Muscle of leg (tissue), 11 donors: ENCODE measurements around the gene IP6K3. TPM values are rescaled to one million over a fixed set of nuclear protein-coding genes. Genes with fewer than 3 reads are reported as not detected.

Source experiments
- DNase-seq: peaks from one replicate; pipeline ENCODE4 v3.0.0; 2013
- H3K27ac ChIP-seq: one replicate; pipeline ENCODE4 v1.5.1; 2013; ENCODE audit warnings: mild to moderate bottlenecking, low read length, control low read depth
- H3K27me3 ChIP-seq: one replicate; pipeline ENCODE4 v1.6.1; 2013; ENCODE audit warnings: low read length; ENCODE audit not compliant: control insufficient read depth, insufficient read depth
- H3K36me3 ChIP-seq: one replicate; pipeline ENCODE4 v1.6.1; 2013; ENCODE audit warnings: low read length; ENCODE audit not compliant: control insufficient read depth, insufficient read depth
- H3K4me1 ChIP-seq: one replicate; pipeline ENCODE4 v1.6.1; 2013; ENCODE audit warnings: low read length; ENCODE audit not compliant: control insufficient read depth, insufficient read depth
- H3K4me3 ChIP-seq: one replicate; pipeline ENCODE4 v1.5.1; 2013; ENCODE audit warnings: low read length, control low read depth
- H3K9me3 ChIP-seq: replicated peaks from 2 replicates; pipeline ENCODE4 v1.6.1; 2013; ENCODE audit warnings: low read depth, low read length; ENCODE audit not compliant: control insufficient read depth
- WGBS: methylation state at CpG from one replicate; pipeline ENCODE4 v1.1.5; 2013; ENCODE audit warnings: missing lambda C conversion rate; ENCODE audit not compliant: insufficient coverage; 5-methylcytosine and 5-hydroxymethylcytosine counted together
- polyA plus RNA-seq, 8 donors: library from polyadenylated mRNA; unstranded; fragments of 120-200 nt; gene quantifications; one replicate each; pipeline versions ENCODE4 v1.2.1 to v1.2.3, GENCODE V29; 2013; ENCODE audit warnings: inconsistent platforms in 1 of 8, low replicate concordance in 1 of 8; ENCODE audit not compliant: insufficient read length in 8 of 8, insufficient read depth in 1 of 8
- total RNA-seq: library from RNA; stranded (reverse); fragments of 120-200 nt; gene quantifications from one replicate; pipeline ENCODE4 v1.2.4, GENCODE V29; 2013

Gene IP6K3
- total and polyA plus RNA-seq, 9 donors, result 14.2 to 28.1 (median 22.4) TPM

DNA sequence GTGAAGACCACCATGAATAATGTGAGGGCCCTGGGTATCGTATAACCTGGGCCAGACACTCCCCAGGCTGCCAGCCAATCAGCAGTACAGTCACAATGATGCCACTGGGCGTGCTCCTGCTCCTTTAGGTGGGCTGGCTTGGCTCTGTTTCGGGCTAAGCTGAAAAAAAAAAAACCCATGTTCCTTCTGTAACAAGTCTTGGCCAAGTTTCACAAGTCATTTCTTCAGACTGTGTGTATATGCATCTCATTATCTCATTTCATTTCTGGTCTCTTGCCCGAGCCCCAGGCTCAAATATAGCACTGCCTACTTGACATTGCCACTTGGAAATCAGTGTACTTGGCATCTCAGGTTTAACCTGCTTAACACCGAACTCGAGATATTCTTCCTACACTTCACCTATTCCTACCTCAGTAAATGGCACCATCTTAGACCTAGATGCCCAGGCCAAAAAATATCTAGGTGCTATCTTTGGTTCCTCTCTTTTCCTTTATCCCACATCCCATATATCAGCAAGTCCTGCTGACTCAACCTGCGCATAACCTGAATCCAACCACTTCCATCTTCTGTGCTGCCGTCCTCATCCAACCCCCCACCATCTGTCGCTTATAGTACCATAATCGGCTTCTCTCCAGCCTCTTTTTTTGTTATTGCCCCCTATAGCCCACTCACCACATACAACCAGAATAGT is 37.0 kb downstream of the IP6K3 start:
- Histone ChIP-seq H3K27ac (no peak overlapping the region), H3K4me3 (no peak overlapping the region)

DNA sequence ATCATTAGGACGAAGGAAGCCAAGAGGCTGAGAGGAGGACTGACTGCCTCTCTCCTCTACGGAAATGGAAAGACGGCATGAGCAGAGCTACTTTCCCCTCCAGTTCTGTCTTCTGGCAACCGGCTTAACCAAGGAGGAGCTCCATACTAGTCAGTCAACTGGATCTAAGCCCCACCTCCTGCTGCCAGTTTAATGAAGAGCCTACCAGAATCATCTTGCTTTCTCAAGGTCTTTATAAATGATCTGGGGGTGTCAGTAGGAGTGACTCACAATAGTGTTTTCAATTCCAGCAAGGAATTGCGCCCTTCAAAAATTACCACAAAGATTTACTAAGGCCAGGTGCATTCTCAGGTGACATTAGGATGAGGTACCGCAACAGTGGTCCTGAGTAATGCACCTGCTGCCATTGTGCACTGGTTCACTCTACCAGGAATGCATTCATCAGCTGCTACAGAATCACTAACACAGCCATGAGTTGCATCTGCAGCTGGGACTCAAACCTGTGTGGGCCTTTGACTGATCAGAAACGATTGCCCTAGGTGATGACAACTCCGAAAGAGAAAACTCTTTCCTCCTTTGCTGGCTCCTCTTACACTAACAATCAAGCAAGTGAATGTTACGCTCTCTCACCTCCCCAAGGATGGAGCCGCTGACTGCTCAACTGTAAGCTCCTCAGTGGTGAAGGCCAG is 38.0 kb downstream of the IP6K3 start:
- no peak for DNase-seq
- H3K27ac ChIP-seq, result no peak overlapping the region
- WGBS, result 92% methylated on average over 8 of the region's 10 CpGs
- H3K4me1 ChIP-seq, result peaks cover 18% of the 10 kb centered on the region
- no peaks in the 10 kb centered on the region for H3K27me3 ChIP-seq
- no peak overlapping the region for H3K4me3 ChIP-seq
- peaks cover 44% of the 10 kb centered on the region for H3K36me3 ChIP-seq
- H3K9me3 ChIP-seq, result no peaks in the 10 kb centered on the region

More for the DNA sequence above, 37.0 kb downstream of the IP6K3 start:
- Histone ChIP-seq H3K9me3 (no peaks in the 10 kb centered on the region), H3K27me3 (no peaks in the 10 kb centered on the region), H3K36me3 (peaks cover 34% of the 10 kb centered on the region), H3K4me1 (peaks cover 18% of the 10 kb centered on the region)
- 84% methylated on average over 10 of the region's 10 CpGs for WGBS
- DNase-seq, result no peak

GRCh38 chr6:33707771-33708170 is 38.9 kb downstream of the IP6K3 start:
- H3K4me3 ChIP-seq, result no peak overlapping the region
- H3K9me3 ChIP-seq, result no peaks in the 10 kb centered on the region
- H3K27me3 ChIP-seq, result no peaks in the 10 kb centered on the region
- no peak for DNase-seq
- peaks cover 18% of the 10 kb centered on the region for H3K4me1 ChIP-seq
- peaks cover 45% of the 10 kb centered on the region for H3K36me3 ChIP-seq
- no CpG with 5 or more reads among the region's 5 CpGs for WGBS
- no peak overlapping the region for H3K27ac ChIP-seq

GRCh38 chr6:33705955-33706725 is 40.6 kb downstream of the IP6K3 start:
- no peak overlapping the region for H3K27ac ChIP-seq
- H3K9me3 ChIP-seq, result no peaks in the 10 kb centered on the region
- 85% methylated on average over 10 of the region's 16 CpGs for WGBS

GRCh38 chr6:33705268-33705885 is 41.3 kb downstream of the IP6K3 start:
- H3K4me3 ChIP-seq, result no peak overlapping the region
- peaks cover 56% of the 10 kb centered on the region for H3K36me3 ChIP-seq
- no peaks in the 10 kb centered on the region for H3K9me3 ChIP-seq
- no peaks in the 10 kb centered on the region for H3K27me3 ChIP-seq
- no peak overlapping the region for H3K27ac ChIP-seq
- H3K4me1 ChIP-seq, result peaks cover 5% of the 10 kb centered on the region
- DNase-seq, result no peak
- 80% methylated on average over 1 of the region's 9 CpGs for WGBS

More at GRCh38 chr6:33705955-33706725, 40.6 kb downstream of the IP6K3 start:
- H3K4me3 ChIP-seq, result no peak overlapping the region
- peaks cover 51% of the 10 kb centered on the region for H3K36me3 ChIP-seq
- no peaks in the 10 kb centered on the region for H3K27me3 ChIP-seq
- peaks cover 12% of the 10 kb centered on the region for H3K4me1 ChIP-seq
- DNase-seq, result no peak

- peaks cover 57% of the 10 kb centered on the region for H3K36me3 ChIP-seq
- 88% methylated on average over 9 of the region's 11 CpGs for WGBS
- H3K27ac ChIP-seq, result no peak overlapping the region
- DNase-seq, result no peak
- no peaks in the 10 kb centered on the region for H3K9me3 ChIP-seq
- H3K4me1 ChIP-seq, result peaks cover 2% of the 10 kb centered on the region
- no peaks in the 10 kb centered on the region for H3K27me3 ChIP-seq
- H3K4me3 ChIP-seq, result no peak overlapping the region
Observed at GRCh38 chr6:33704215-33705066, 42.3 kb downstream of the IP6K3 start.

DNA sequence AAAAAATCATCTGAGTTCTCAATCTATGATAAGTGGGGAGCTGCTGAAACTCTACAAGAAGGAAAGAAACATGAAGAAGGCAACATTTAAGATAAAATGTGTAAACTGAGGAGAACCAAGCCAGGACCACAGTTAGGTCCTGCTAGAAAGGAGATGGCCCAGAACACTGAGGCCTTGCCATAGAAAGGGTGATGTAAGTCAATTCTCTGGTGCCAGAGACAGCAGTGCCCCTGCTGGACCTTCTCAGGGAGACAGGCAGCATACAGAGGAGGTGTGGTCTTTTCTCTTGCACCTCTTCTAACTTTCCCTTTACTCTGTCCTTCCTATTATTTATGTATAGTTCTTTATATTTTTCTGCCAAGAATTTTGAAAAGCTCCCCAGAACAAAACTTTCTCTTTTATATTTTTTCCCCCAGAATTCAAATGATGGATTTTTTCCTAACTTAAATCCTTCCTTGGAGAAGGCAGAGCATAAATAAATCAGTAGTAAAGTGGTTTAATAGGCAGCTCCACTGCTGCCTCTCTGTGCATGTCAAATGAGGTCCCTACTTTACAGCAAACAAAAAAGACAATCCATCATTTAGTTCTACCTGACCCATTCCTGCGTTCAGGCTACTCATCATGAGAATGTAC is 44.2 kb downstream of the IP6K3 start:
- Histone ChIP-seq H3K27me3 (no peaks in the 10 kb centered on the region), H3K27ac (no peak overlapping the region), H3K4me3 (no peak overlapping the region), H3K36me3 (peaks cover 49% of the 10 kb centered on the region), H3K4me1 (peaks cover 8% of the 10 kb centered on the region), H3K9me3 (no peaks in the 10 kb centered on the region)
- WGBS, result no CpG with 5 or more reads among the region's 1 CpG
- DNase-seq, result peak; percentile 62

DNA sequence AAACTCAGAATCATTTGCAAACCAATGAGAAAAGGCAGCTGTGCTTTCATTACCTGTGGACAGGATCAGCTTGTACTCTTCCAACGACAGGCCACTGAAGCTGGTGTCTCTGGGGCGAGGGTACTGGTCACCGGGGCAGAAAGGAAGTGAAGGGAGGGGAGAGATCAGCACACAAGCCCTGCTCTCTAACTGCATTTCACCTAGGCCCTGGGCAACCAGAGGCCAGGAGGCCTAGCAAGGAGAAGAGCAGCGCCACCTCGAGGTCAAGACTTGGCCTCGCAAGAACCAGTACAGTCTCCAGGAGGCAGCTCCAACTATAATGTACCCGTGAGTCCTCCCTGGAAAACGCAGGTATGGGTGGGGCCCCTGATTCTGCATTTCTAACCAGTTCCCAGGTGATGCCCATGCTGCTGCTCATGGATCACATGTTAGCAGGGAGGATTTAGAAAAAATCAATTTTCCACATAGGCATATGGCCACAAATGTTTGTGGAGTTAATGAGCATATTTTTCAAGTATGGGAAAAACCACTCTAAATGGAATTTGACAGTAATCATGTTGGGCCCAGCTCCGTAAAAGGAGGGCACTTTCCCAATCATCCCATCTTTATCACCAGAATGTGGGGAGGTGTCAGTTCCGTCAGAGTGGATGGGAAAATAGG is 46.2 kb downstream of the IP6K3 start:
- Histone ChIP-seq H3K27me3 (no peaks in the 10 kb centered on the region), H3K36me3 (peaks cover 58% of the 10 kb centered on the region), H3K4me1 (peaks cover 28% of the 10 kb centered on the region), H3K27ac (peak overlapping the region; percentile 4), H3K9me3 (no peaks in the 10 kb centered on the region), H3K4me3 (no peak overlapping the region)
- peak; percentile 62 for DNase-seq
- 23% methylated on average over 5 of the region's 10 CpGs for WGBS

DNA sequence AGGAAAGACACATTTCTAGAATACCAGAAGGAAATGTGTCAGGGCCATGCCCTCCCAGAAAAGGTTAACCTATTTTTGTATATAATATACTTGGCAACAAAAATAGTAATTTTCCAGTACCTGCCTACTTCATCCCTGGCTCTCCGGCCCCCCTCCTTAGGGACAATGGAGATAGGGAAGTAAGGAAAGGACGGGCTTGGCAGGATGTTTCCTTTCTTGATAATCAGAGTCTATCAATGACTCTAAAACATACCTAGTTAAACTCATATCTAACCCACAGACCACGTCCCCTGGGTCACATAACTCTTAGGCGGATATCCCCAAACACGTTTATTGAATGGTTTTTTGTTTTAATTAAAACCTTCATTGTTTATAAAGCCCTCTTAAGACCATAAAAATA is 47.0 kb downstream of the IP6K3 start:
- Histone ChIP-seq H3K27me3 (no peaks in the 10 kb centered on the region), H3K36me3 (peaks cover 65% of the 10 kb centered on the region), H3K4me1 (peaks cover 35% of the 10 kb centered on the region), H3K4me3 (no peak overlapping the region), H3K27ac (no peak overlapping the region), H3K9me3 (no peaks in the 10 kb centered on the region)
- no CpG with 5 or more reads among the region's 5 CpGs for WGBS
- DNase-seq, result no peak
